ENCODE data around the gene HMHB1.

The HMHB1 gene

DNA sequence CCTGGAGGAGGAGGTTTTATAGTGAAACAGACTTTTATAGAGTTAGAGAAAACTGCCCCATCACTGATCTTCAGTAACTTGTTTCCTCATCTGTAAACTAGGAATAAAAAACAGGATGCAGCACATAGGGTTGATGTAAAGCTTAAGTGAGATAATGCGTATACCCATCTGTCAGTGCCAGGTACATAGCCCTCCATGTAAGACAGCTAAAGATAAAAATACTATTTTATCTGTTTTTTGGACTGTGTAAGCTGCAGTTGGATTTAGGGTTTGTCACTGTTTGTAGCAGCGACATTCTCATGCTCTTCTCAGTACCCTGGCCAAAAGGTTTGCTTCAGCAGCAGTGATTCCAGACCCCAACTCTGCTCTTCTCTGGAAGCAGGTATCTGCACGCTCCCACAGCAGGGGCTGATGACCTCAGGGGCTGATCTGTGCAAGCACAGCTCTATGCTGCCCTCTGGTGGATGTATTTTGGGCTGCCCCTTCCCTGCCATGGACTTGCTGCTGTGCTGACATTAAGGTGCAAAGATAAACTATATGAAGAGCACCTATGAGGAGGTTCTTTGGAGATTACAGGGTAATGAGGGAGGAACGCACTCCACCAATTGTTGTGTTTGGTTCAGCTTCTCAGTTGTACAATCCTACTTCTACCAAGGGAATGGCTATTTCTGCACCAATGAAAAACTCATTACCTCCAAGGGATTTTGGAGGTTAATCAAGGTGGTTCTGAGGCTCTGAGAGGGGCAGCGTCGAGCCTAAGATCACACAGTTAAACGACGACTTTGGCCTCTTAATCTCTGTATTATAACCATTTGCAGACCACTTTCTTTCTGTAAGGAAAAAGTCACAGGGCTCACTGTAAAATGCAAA, 13.1 kb downstream of the HMHB1 start:
- Histone ChIP-seq H3K27me3 (ENCODE audit: low read depth, low read length) (no peaks in the 10 kb centered on the region), H2AFZ (ENCODE audit: low read depth, low read length) (no peak overlapping the region), H3K4me3 (ENCODE audit: low read length) (no peak overlapping the region), H3K27ac (ENCODE audit: low read length) (no peak overlapping the region), H3K9me3 (ENCODE audit: insufficient read depth, low read length) (no peaks in the 10 kb centered on the region), H3K79me2 (ENCODE audit: low read length) (no peaks in the 10 kb centered on the region), H3K4me2 (ENCODE audit: low read length) (peak overlapping the region; percentile 37; the same call in 1 of the 2 replicates), H4K20me1 (ENCODE audit: insufficient read depth, low read length) (no peaks in the 10 kb centered on the region), H3K36me3 (replicated peaks; ENCODE audit: low read depth, low read length) (no peaks in the 10 kb centered on the region), H3K4me1 (ENCODE audit: low read length) (peaks cover 20% of the 10 kb centered on the region), H3K9ac (ENCODE audit: low read length) (no peak overlapping the region)
- TF ChIP-seq EZH2phosphoT487 (IDR thresholded peaks at IDR 0.05; ENCODE audit: low read depth): no peak
- TF ChIP-seq, protein P1, sequence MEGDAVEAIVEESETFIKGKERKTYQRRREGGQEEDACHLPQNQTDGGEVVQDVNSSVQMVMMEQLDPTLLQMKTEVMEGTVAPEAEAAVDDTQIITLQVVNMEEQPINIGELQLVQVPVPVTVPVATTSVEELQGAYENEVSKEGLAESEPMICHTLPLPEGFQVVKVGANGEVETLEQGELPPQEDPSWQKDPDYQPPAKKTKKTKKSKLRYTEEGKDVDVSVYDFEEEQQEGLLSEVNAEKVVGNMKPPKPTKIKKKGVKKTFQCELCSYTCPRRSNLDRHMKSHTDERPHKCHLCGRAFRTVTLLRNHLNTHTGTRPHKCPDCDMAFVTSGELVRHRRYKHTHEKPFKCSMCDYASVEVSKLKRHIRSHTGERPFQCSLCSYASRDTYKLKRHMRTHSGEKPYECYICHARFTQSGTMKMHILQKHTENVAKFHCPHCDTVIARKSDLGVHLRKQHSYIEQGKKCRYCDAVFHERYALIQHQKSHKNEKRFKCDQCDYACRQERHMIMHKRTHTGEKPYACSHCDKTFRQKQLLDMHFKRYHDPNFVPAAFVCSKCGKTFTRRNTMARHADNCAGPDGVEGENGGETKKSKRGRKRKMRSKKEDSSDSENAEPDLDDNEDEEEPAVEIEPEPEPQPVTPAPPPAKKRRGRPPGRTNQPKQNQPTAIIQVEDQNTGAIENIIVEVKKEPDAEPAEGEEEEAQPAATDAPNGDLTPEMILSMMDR (IDR thresholded peaks at IDR 0.05; ENCODE audit: low read depth, low read length): peak; percentile 80

DNA sequence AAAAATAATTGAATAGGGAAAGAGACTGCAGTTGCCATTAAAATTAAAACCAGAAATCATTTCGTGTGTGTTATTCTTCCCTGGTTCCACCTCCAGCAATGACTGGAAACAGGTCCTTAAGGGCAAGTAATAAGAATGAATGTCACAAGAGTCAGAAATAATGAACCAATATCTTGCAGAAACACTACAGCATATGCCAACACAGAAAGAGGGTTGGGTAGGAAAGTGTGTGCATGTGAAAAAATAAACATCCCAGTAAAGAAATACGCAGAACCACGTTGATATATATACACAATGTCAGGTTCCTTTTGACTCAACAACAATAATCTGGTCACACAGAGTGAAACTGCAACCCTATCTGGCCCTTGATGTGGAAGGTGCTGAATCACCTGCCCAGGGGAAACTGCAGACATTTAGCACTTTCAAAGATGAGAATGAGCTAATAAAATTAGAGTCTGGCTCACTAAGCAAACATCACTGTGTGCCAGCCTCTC, 15.0 kb downstream of the HMHB1 start:
- H3K9me3 ChIP-seq (ENCODE audit: insufficient read depth, low read length): no peaks in the 10 kb centered on the region

DNA sequence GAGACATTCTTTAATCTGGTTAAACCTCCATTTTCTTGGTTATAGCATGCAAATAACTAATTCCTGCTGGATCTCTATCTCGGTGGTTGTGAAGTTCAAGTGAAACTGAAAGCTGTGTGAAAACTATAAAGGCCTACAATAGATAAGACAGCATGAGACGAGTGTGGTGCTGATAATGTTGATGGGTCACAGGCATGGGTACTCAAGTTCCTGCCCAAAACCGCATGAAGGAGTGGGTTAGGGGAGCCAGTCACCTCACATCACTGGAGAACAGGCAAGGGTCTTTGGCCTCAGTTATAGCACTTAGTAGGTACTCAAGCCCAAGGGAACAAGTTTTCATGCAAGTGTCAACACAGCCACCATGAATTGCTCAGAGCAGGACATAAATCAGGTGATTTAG, 16.7 kb downstream of the HMHB1 start:
- Histone ChIP-seq H3K4me3 (ENCODE audit: low read length) (no peak overlapping the region), H4K20me1 (ENCODE audit: insufficient read depth, low read length) (no peaks in the 10 kb centered on the region), H3K9me3 (ENCODE audit: insufficient read depth, low read length) (no peaks in the 10 kb centered on the region), H2AFZ (ENCODE audit: low read depth, low read length) (no peak overlapping the region), H3K27me3 (ENCODE audit: low read depth, low read length) (no peaks in the 10 kb centered on the region), H3K4me1 (ENCODE audit: low read length) (peaks cover 20% of the 10 kb centered on the region), H3K79me2 (ENCODE audit: low read length) (no peaks in the 10 kb centered on the region), H3K27ac (ENCODE audit: low read length) (no peak overlapping the region), H3K4me2 (ENCODE audit: low read length) (peak overlapping the region; percentile 20), H3K9ac (ENCODE audit: low read length) (no peak overlapping the region), H3K36me3 (replicated peaks; ENCODE audit: low read depth, low read length) (no peaks in the 10 kb centered on the region)
- TF ChIP-seq, protein P1 (IDR thresholded peaks at IDR 0.05; ENCODE audit: low read depth, low read length): no peak
- no peak for TF ChIP-seq EZH2phosphoT487 (IDR thresholded peaks at IDR 0.05; ENCODE audit: low read depth)

More for the DNA sequence above, 15.0 kb downstream of the HMHB1 start:
- Histone ChIP-seq H3K27ac (ENCODE audit: low read length) (no peak overlapping the region), H3K36me3 (replicated peaks; ENCODE audit: low read depth, low read length) (no peaks in the 10 kb centered on the region), H3K27me3 (ENCODE audit: low read depth, low read length) (no peaks in the 10 kb centered on the region), H3K79me2 (ENCODE audit: low read length) (no peaks in the 10 kb centered on the region), H2AFZ (ENCODE audit: low read depth, low read length) (no peak overlapping the region), H3K4me1 (ENCODE audit: low read length) (peaks cover 20% of the 10 kb centered on the region), H3K4me3 (ENCODE audit: low read length) (no peak overlapping the region), H3K4me2 (ENCODE audit: low read length) (peak overlapping the region; percentile 28), H4K20me1 (ENCODE audit: insufficient read depth, low read length) (no peaks in the 10 kb centered on the region), H3K9ac (ENCODE audit: low read length) (no peak overlapping the region)
- TF ChIP-seq, protein P1 (IDR thresholded peaks at IDR 0.05; ENCODE audit: low read depth, low read length): no peak
- TF ChIP-seq EZH2phosphoT487 (IDR thresholded peaks at IDR 0.05; ENCODE audit: low read depth): no peak

DNA sequence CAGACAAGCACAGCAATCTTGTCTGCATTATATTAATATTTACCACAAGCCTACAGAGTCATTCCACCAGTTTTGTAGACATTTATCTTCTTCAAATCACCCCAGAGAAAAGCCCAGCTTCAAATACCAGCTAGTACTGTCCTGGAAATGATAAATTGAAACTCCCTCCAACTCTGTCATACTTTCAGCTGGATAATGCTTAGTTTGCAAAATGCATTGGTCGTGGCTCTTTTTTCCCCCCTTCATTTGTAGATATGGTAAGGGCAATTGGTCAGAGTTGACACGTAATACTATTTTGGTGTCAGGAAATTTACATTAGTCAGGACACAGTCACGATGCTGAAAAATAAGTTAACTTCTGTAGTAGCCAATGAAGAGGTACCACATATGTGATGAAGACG, 21.2 kb downstream of the HMHB1 start:
- TF ChIP-seq, protein P1 (IDR thresholded peaks at IDR 0.05; ENCODE audit: low read depth, low read length): no peak
- no peak for TF ChIP-seq EZH2phosphoT487 (IDR thresholded peaks at IDR 0.05; ENCODE audit: low read depth)
- peaks cover 6% of the 10 kb centered on the region for H3K4me1 ChIP-seq (ENCODE audit: low read length)
- no peaks in the 10 kb centered on the region for H3K36me3 ChIP-seq (replicated peaks; ENCODE audit: low read depth, low read length)
- no peaks in the 10 kb centered on the region for H3K27me3 ChIP-seq (ENCODE audit: low read depth, low read length)
- H3K9ac ChIP-seq (ENCODE audit: low read length): no peak overlapping the region
- H2AFZ ChIP-seq (ENCODE audit: low read depth, low read length): no peak overlapping the region
- no peaks in the 10 kb centered on the region for H3K79me2 ChIP-seq (ENCODE audit: low read length)
- no peaks in the 10 kb centered on the region for H3K9me3 ChIP-seq (ENCODE audit: insufficient read depth, low read length)
- H4K20me1 ChIP-seq (ENCODE audit: insufficient read depth, low read length): no peaks in the 10 kb centered on the region
- no peak overlapping the region for H3K4me2 ChIP-seq (ENCODE audit: low read length)
- H3K4me3 ChIP-seq (ENCODE audit: low read length): no peak overlapping the region
- H3K27ac ChIP-seq (ENCODE audit: low read length): no peak overlapping the region
